ENCODE measurements around the gene CDC42. TPM values are rescaled to one million over a fixed set of nuclear protein-coding genes. Genes with fewer than 3 reads are reported as not detected.

The CDC42 gene
- total RNA-seq: 238 and 292 TPM in 2 replicates

GRCh38 chr1:22052115-22053016 lies at the start of gene CDC42:
Gene CDC42 (plus strand): TSS chr1:22052709. CDS start chr1:22078479, 25,770 bp downstream.

Other genes starting within 250 kb of the CDC42 start
- 0.12 TPM in 1 of 2 replicates, not detected in the other for gene LDLRAD2, start 240.4 kb upstream of the CDC42 start, total RNA-seq
- 311 and 343 TPM in 2 replicates for gene HSPG2, start 115.4 kb upstream of the CDC42 start, total RNA-seq
- not detected in 2 replicates for gene CELA3B, start 75.7 kb upstream of the CDC42 start, total RNA-seq
- not detected in 2 replicates for gene CELA3A, start 51.1 kb upstream of the CDC42 start, total RNA-seq
- under 0.01 and 1.1 TPM in 2 replicates for gene WNT4, start 90.4 kb downstream of the CDC42 start, total RNA-seq